Measurements from ENCODE around the gene STX2.
A peak's percentile ranks its signal among the peaks of the same experiment; 100 is the strongest.
"Not testable (repeated sequence)": the region's sequence is repeated elsewhere in the genome, so short reads cannot be mapped to it uniquely, and the experiment has no call there.

The STX2 gene

GRCh38 chr12:130870442-130871285 is 31.6 kb upstream of the STX2 start:
- DNase-seq (ENCODE audit: low read depth, low spot score), result no peak

- DNase-seq (ENCODE audit: low read depth, low spot score), result no peak
Measured at GRCh38 chr12:130868412-130868811, 29.4 kb upstream of the STX2 start.

GRCh38 chr12:130863298-130863697 is 24.2 kb upstream of the STX2 start:
- no peak for DNase-seq (ENCODE audit: low read depth, low spot score)

- not testable (repeated sequence) for DNase-seq (ENCODE audit: low read depth, low spot score)
Measured at GRCh38 chr12:130862771-130863170, 23.7 kb upstream of the STX2 start.

GRCh38 chr12:130862161-130862560 is 23.1 kb upstream of the STX2 start:
- DNase-seq (ENCODE audit: low read depth, low spot score), result no peak

GRCh38 chr12:130860311-130860710 is 21.3 kb upstream of the STX2 start:
- DNase-seq (ENCODE audit: low read depth, low spot score), result no peak

- DNase-seq (ENCODE audit: low read depth, low spot score), result no peak
Measured at GRCh38 chr12:130859161-130859560, 20.1 kb upstream of the STX2 start.

GRCh38 chr12:130858084-130858483 is 19.0 kb upstream of the STX2 start:
- DNase-seq (ENCODE audit: low read depth, low spot score), result no peak

GRCh38 chr12:130856088-130856487 is 17.0 kb upstream of the STX2 start:
- no peak for DNase-seq (ENCODE audit: low read depth, low spot score)

- DNase-seq (ENCODE audit: low read depth, low spot score), result no peak
Measured at GRCh38 chr12:130850418-130851021, 11.5 kb upstream of the STX2 start.

- peak; percentile 92 for DNase-seq (ENCODE audit: low read depth, low spot score)
Measured at GRCh38 chr12:130849561-130850417, 10.7 kb upstream of the STX2 start.

GRCh38 chr12:130848785-130849305 is 9.8 kb upstream of the STX2 start:
- DNase-seq (ENCODE audit: low read depth, low spot score), result not testable (repeated sequence)

- not testable (repeated sequence) for DNase-seq (ENCODE audit: low read depth, low spot score)
Measured at GRCh38 chr12:130848105-130848504, 9.1 kb upstream of the STX2 start.

GRCh38 chr12:130847112-130847511 is 8.1 kb upstream of the STX2 start:
- DNase-seq (ENCODE audit: low read depth, low spot score), result no peak

GRCh38 chr12:130846369-130846768 is 7.3 kb upstream of the STX2 start:
- no peak for DNase-seq (ENCODE audit: low read depth, low spot score)

GRCh38 chr12:130839770-130840404 is 837 bp upstream of the STX2 start:
- no peak for DNase-seq (ENCODE audit: low read depth, low spot score)

- DNase-seq (ENCODE audit: low read depth, low spot score), result no peak
Measured at GRCh38 chr12:130838284-130838950, 633 bp downstream of the STX2 start.

- no peak for DNase-seq (ENCODE audit: low read depth, low spot score)
Measured at GRCh38 chr12:130835436-130835835, 3.6 kb downstream of the STX2 start.

- no peak for DNase-seq (ENCODE audit: low read depth, low spot score)
Measured at GRCh38 chr12:130835011-130835410, 4.0 kb downstream of the STX2 start.

- no peak for DNase-seq (ENCODE audit: low read depth, low spot score)
Measured at GRCh38 chr12:130832561-130833209, 6.4 kb downstream of the STX2 start.
